Endothelial cell (in vitro differentiated cells): Measurements from ENCODE around the gene HOXA7. TPM values are rescaled to one million over a fixed set of nuclear protein-coding genes. Genes with fewer than 3 reads are reported as not detected.

Source experiments
- DNase-seq: peaks from one replicate; pipeline ENCODE4 v3.0.0; 2021; ENCODE audit warnings: low spot score
- H3K27ac Mint-ChIP-seq: one replicate; pipeline ENCODE4 v1.8.0; 2021; ENCODE audit warnings: mixed read lengths, inconsistent platforms; ENCODE audit not compliant: unreplicated experiment
- H3K27me3 Mint-ChIP-seq: one replicate; pipeline ENCODE4 v1.8.0; 2021; ENCODE audit warnings: mild to moderate bottlenecking, moderate library complexity, mixed read lengths, inconsistent platforms; ENCODE audit not compliant: unreplicated experiment
- H3K36me3 Mint-ChIP-seq: one replicate; pipeline ENCODE4 v1.8.0; 2021; ENCODE audit warnings: mild to moderate bottlenecking, low read depth, mixed read lengths, inconsistent platforms; ENCODE audit not compliant: unreplicated experiment
- H3K4me1 Mint-ChIP-seq: one replicate; pipeline ENCODE4 v1.8.0; 2021; ENCODE audit warnings: mild to moderate bottlenecking, mixed read lengths, inconsistent platforms; ENCODE audit not compliant: unreplicated experiment
- H3K4me3 Mint-ChIP-seq: one replicate; pipeline ENCODE4 v1.8.0; 2021; ENCODE audit warnings: mild to moderate bottlenecking, mixed read lengths, inconsistent platforms; ENCODE audit not compliant: unreplicated experiment
- H3K9me3 Mint-ChIP-seq: one replicate; pipeline ENCODE4 v1.8.0; 2021; ENCODE audit warnings: mixed read lengths, inconsistent platforms; ENCODE audit not compliant: unreplicated experiment
- total RNA-seq: library from RNA; stranded (reverse); fragmentation: NEBNext Ultra II Directional; extraction: Animal tissue kit (Norgen Biotek cat#: 25700); gene quantifications from one replicate; pipeline ENCODE4 v1.2.1, GENCODE V29; 2021; ENCODE audit not compliant: unreplicated experiment
- TF ChIP-seq, protein P1 (sequence below): fragments of 200-600 bp; sonication (generic); IDR thresholded peaks from one replicate; pipeline ENCODE4 v1.5.0; 2021; ENCODE audit warnings: antibody characterized with exemption; ENCODE audit not compliant: unreplicated experiment

Gene HOXA7
- total RNA-seq, 1 donor from 2014 or later, result not detected

DNA sequence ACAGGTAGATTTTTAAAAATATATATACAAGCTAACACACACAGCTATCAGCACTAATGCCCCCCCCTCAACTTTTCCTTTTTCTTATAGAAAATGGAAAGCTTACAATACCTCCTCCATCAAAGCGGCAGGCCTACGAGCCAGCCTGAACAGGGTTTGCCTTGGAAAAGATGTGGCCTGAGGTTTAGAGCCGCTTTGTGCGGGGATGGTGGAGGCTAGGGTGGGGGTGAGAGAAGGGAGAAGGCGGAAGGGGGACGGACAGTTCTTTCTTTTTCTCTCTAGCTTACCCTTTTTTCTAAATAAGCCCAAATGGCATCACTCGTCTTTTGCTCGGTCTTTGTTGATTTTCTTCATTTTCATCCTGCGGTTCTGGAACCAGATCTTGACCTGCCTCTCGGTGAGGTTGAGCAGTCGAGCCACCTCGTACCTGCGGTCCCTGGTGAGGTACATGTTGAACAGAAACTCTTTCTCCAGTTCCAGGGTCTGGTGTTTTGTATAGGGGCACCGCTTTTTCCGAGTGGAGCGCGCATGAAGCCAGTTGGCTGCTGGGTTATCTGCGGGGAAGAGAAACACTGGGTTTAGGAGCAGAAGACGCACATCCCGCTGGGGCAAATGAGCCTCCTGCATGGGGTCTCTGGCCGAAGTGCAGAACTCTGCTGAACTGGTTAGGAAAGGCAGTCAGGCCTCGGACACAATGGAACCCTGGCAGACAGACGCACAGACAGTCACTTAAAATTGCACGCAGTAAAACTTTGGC is 7.0 kb upstream of the HOXA7 start:
- DNase-seq, result no peak
- no peaks in the 10 kb centered on the region for H3K9me3 Mint-ChIP-seq
- H3K27me3 Mint-ChIP-seq, result peaks cover 34% of the 10 kb centered on the region
- TF ChIP-seq, protein P1, sequence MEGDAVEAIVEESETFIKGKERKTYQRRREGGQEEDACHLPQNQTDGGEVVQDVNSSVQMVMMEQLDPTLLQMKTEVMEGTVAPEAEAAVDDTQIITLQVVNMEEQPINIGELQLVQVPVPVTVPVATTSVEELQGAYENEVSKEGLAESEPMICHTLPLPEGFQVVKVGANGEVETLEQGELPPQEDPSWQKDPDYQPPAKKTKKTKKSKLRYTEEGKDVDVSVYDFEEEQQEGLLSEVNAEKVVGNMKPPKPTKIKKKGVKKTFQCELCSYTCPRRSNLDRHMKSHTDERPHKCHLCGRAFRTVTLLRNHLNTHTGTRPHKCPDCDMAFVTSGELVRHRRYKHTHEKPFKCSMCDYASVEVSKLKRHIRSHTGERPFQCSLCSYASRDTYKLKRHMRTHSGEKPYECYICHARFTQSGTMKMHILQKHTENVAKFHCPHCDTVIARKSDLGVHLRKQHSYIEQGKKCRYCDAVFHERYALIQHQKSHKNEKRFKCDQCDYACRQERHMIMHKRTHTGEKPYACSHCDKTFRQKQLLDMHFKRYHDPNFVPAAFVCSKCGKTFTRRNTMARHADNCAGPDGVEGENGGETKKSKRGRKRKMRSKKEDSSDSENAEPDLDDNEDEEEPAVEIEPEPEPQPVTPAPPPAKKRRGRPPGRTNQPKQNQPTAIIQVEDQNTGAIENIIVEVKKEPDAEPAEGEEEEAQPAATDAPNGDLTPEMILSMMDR, result no peak
- H3K27ac Mint-ChIP-seq, result no peak overlapping the region
- peaks cover 4% of the 10 kb centered on the region for H3K36me3 Mint-ChIP-seq
- no peak overlapping the region for H3K4me3 Mint-ChIP-seq
- peaks cover 26% of the 10 kb centered on the region for H3K4me1 Mint-ChIP-seq

DNA sequence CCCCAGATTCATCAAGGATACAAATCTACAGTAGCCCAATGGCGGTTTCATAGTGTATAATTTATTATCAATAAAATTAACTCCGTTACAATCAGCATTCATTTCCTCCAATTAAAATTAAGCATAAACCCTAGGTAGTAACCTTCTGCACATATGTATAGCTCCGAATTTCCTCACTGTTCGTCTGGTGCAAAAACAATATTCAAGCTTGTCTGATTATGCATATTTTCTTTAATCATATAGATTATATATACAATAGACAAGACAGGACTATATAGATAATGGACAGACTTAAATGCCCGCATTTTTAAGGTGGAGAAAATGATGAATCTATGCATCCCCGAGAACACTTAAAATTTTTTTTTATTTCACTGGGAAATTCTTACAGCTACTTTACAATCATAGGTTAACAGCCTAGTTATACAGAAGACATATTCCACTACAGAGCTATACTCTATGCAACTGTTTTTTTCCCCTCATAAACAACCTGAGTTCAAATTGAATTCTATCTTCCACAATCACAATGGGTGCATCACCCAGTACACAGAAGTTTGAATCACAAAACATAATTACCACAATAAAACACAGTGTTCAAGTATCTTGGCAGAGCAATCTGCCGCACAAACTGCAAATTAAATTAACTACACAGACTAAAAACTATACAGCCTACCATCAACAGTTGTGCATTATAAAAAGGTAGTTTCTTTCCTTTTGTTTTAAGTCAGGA is 6.2 kb upstream of the HOXA7 start:
- DNase-seq, result no peak
- Mint-ChIP-seq H3K4me3 (no peak overlapping the region), H3K27ac (no peak overlapping the region), H3K36me3 (peaks cover 4% of the 10 kb centered on the region), H3K27me3 (peaks cover 33% of the 10 kb centered on the region), H3K4me1 (peaks cover 19% of the 10 kb centered on the region), H3K9me3 (no peaks in the 10 kb centered on the region)
- TF ChIP-seq, protein P1, result no peak

DNA sequence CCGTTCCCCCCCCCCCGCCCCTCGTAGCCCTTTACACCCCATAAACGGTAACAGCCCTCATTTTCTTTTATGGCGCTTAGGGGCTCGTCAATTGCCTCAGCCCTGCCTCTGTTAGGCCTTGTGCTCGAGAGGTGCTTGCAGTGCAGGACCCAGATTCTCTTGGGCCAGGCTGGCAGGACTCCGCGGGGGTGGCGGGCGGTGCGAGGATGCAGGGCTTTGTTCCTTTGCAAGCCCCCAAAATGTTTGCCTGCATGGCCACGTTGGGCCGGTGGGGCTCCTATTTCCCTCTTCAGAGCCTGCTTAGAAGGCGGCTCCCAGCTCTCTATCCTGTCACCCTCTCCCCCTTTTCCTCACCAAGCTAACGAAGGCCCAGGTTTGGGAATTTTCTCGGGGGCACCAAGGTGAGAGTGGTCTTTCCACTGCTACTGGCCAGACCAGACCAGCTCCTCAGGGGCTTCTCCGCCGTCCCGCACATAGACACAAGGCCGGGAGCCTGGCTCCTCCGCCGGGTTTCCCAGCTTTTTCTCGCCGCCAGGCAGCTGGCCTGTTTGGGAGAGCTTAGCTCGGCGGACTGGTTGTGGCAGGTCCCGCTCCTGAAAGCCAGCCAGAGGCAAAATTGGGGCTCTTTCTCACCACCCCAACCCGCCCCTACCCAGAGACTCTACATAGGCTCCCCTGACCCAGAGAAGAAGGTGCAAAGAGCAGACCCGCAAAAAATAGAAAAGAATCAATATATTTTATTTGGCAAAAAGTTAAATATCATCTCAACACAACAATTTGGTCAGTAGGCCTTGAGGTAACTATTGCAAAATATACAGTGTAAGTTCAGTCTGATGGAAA is 5.5 kb upstream of the HOXA7 start:
- TF ChIP-seq, protein P1, result no peak
- no peaks in the 10 kb centered on the region for H3K9me3 Mint-ChIP-seq
- H3K4me1 Mint-ChIP-seq, result peaks cover 13% of the 10 kb centered on the region
- no peak for DNase-seq
- H3K36me3 Mint-ChIP-seq, result peaks cover 4% of the 10 kb centered on the region
- H3K27ac Mint-ChIP-seq, result no peak overlapping the region
- no peak overlapping the region for H3K4me3 Mint-ChIP-seq
- H3K27me3 Mint-ChIP-seq, result peaks cover 35% of the 10 kb centered on the region

DNA sequence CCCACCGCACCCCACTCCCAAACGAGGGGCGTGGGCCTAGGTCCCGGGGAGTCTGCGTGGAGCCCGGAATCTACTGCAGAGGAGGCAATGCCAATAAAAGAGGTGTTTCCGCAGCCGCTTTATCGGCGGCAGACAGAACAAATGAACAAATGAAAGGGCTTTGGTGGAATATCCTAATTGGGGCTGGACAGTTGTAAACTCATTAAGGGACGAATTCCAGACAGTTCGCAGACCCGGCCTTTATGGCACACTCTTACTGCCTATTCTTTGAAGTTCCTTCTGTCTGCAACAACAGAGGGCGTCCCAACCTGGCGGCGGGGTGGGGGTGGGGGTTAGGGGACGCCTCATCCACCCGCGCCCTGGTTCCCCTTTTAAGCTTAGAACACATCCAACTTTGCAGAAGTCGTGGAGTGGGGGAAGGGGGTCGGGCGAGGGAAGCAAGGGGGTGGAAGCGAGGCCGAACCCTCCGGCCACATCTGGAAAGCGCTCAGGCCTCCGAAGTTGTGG is 4.8 kb upstream of the HOXA7 start:
- H3K4me3 Mint-ChIP-seq, result no peak overlapping the region
- TF ChIP-seq, protein P1, result peak; percentile 54
- H3K9me3 Mint-ChIP-seq, result no peaks in the 10 kb centered on the region
- H3K4me1 Mint-ChIP-seq, result peaks cover 14% of the 10 kb centered on the region
- peaks cover 36% of the 10 kb centered on the region for H3K27me3 Mint-ChIP-seq
- no peak overlapping the region for H3K27ac Mint-ChIP-seq
- DNase-seq, result no peak
- peaks cover 6% of the 10 kb centered on the region for H3K36me3 Mint-ChIP-seq
